Measurements from ENCODE around the gene NOX5.
"Not testable (repeated sequence)": the region's sequence is repeated elsewhere in the genome, so short reads cannot be mapped to it uniquely, and the experiment has no call there.

The NOX5 gene

GRCh38 chr15:69014454-69014853 lies at the start of gene NOX5:
Gene NOX5 (plus strand): TSS chr15:69014695. CDS start chr15:69014736, 41 bp downstream.
- DNase-seq, result no peak

GRCh38 chr15:68966996-68967395 lies 47.5 kb upstream of the NOX5 start:
- DNase-seq, result no peak

- no peak for DNase-seq
These were observed 46.5 kb upstream of the NOX5 start for GRCh38 chr15:68967948-68968347.

- DNase-seq, result no peak
These were observed 45.2 kb upstream of the NOX5 start for GRCh38 chr15:68969298-68969697.

GRCh38 chr15:68972201-68973065 lies 42.1 kb upstream of the NOX5 start:
- DNase-seq, result no peak

GRCh38 chr15:68975651-68976160 lies 38.8 kb upstream of the NOX5 start:
- not testable (repeated sequence) for DNase-seq

GRCh38 chr15:68977426-68977825 lies 37.1 kb upstream of the NOX5 start:
- not testable (repeated sequence) for DNase-seq

- no peak for DNase-seq
These were observed 35.5 kb upstream of the NOX5 start for GRCh38 chr15:68979006-68979405.

- no peak for DNase-seq
These were observed 34.7 kb upstream of the NOX5 start for GRCh38 chr15:68979816-68980215.

GRCh38 chr15:68980786-68981185 lies 33.7 kb upstream of the NOX5 start:
- no peak for DNase-seq

GRCh38 chr15:68981941-68982340 lies 32.6 kb upstream of the NOX5 start:
- no peak for DNase-seq

- no peak for DNase-seq
These were observed 31.4 kb upstream of the NOX5 start for GRCh38 chr15:68982976-68983563.

- no peak for DNase-seq
These were observed 30.5 kb upstream of the NOX5 start for GRCh38 chr15:68983961-68984481.

- DNase-seq, result no peak
These were observed 29.9 kb upstream of the NOX5 start for GRCh38 chr15:68984586-68984985.

- DNase-seq, result no peak
These were observed 29.1 kb upstream of the NOX5 start for GRCh38 chr15:68985361-68985891.

- no peak for DNase-seq
These were observed 28.2 kb upstream of the NOX5 start for GRCh38 chr15:68986322-68986721.

- DNase-seq, result no peak
These were observed 27.4 kb upstream of the NOX5 start for GRCh38 chr15:68987120-68987519.

GRCh38 chr15:68987676-68988075 lies 26.8 kb upstream of the NOX5 start:
- DNase-seq, result no peak

- DNase-seq, result no peak
These were observed 24.8 kb upstream of the NOX5 start for GRCh38 chr15:68989541-68990230.

GRCh38 chr15:68990231-68990991 lies 24.1 kb upstream of the NOX5 start:
- DNase-seq, result peak; percentile 35

GRCh38 chr15:68990992-68991500 lies 23.4 kb upstream of the NOX5 start:
- DNase-seq, result no peak

GRCh38 chr15:68991723-68992122 lies 22.8 kb upstream of the NOX5 start:
- peak; percentile 9 for DNase-seq

Data from NCI-H526 treated with DMSO at 0.1 percent for 48 hours (cell line).